Measurements from ENCODE around the gene TTC9. TPM values are rescaled to one million over a fixed set of nuclear protein-coding genes. Genes with fewer than 3 reads are reported as not detected.

The TTC9 gene
- total RNA-seq, 1 experiment from 2014 or later = 4.7 TPM

DNA sequence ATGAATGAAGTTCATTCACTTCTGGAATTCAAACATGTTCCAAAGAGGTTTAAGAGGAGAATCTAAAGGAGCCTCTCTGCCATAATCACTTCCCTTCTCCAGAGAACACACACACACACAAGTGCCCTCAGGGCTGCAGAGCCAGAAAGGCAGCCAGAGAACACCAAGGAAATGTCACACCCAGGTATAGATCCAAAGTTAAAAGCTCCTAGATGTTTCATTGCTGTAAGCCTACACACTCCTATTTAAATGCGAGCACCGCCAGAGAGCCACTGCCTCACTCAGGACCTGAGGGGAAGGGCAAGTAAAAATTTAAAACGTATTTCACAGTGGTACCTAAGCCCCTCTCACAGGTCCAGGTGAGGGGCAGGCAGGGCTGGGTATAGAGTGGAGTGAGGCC is 82.4 kb downstream of the TTC9 start:
- no TSS peak for BruUV-seq (replicated peaks)

DNA sequence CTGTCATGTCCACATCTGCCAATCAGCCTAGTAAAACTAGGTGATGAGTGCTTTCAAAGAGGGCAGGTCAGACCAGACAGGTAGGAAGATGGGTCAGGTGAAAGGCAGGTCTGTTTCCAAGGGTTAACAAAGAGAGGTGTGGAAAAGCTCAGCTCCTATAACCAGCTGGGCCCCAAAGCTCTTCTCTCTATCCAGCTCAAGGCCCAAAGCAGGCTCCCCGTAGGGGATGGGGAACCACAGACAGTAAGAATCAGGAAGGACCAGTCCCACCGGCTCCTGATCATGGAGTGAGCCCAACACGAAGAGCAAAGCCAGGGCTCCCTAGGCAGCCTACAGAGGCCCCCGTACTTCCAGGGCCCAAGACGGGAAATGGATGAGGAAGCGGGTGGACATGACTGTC is 83.2 kb downstream of the TTC9 start:
- H3K9me3 ChIP-seq (ENCODE audit: low read depth, low read length, poor library complexity, severe bottlenecking) = no peaks in the 10 kb centered on the region
- TF ChIP-seq EZH2 (IDR thresholded peaks at IDR 0.05; ENCODE audit: borderline replicate concordance, low read depth, low read length, poor library complexity, severe bottlenecking) = no peak
- TF ChIP-seq, protein P1, sequence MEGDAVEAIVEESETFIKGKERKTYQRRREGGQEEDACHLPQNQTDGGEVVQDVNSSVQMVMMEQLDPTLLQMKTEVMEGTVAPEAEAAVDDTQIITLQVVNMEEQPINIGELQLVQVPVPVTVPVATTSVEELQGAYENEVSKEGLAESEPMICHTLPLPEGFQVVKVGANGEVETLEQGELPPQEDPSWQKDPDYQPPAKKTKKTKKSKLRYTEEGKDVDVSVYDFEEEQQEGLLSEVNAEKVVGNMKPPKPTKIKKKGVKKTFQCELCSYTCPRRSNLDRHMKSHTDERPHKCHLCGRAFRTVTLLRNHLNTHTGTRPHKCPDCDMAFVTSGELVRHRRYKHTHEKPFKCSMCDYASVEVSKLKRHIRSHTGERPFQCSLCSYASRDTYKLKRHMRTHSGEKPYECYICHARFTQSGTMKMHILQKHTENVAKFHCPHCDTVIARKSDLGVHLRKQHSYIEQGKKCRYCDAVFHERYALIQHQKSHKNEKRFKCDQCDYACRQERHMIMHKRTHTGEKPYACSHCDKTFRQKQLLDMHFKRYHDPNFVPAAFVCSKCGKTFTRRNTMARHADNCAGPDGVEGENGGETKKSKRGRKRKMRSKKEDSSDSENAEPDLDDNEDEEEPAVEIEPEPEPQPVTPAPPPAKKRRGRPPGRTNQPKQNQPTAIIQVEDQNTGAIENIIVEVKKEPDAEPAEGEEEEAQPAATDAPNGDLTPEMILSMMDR (conservative IDR thresholded peaks at IDR 0.05; ENCODE audit: low read depth, low read length) = no peak
- intact Hi-C loops (cut with micrococcal nuclease; ENCODE audit: unreplicated experiment) = no loop called here
- H3K4me1 ChIP-seq (ENCODE audit: insufficient read depth, low read length, poor library complexity, severe bottlenecking) = no peaks in the 10 kb centered on the region
- no peak overlapping the region for H3K27ac ChIP-seq (ENCODE audit: low read depth, low read length, poor library complexity, severe bottlenecking)
- H3K36me3 ChIP-seq (ENCODE audit: insufficient read depth, low read length, poor library complexity, severe bottlenecking) = no peaks in the 10 kb centered on the region
- ChIA-PET POLR2A (ENCODE audit: low non-redundant PET) (no interaction called here), CTCF (no interaction called here)
- BruUV-seq (replicated peaks) = no TSS peak
- no peak overlapping the region for H3K4me3 ChIP-seq (ENCODE audit: low read depth, low read length, poor library complexity, severe bottlenecking)
- DNase-seq (ENCODE audit: low spot score) = no peak
- H3K27me3 ChIP-seq (replicated peaks; ENCODE audit: insufficient read depth, low read depth, low read length, poor library complexity) = no peaks in the 10 kb centered on the region

More for the DNA sequence above, 82.4 kb downstream of the TTC9 start:
- Histone ChIP-seq H3K4me1 (ENCODE audit: insufficient read depth, low read length, poor library complexity, severe bottlenecking) (no peaks in the 10 kb centered on the region), H3K27ac (ENCODE audit: low read depth, low read length, poor library complexity, severe bottlenecking) (no peak overlapping the region), H3K27me3 (replicated peaks; ENCODE audit: insufficient read depth, low read depth, low read length, poor library complexity) (no peaks in the 10 kb centered on the region), H3K9me3 (ENCODE audit: low read depth, low read length, poor library complexity, severe bottlenecking) (no peaks in the 10 kb centered on the region), H3K36me3 (ENCODE audit: insufficient read depth, low read length, poor library complexity, severe bottlenecking) (no peaks in the 10 kb centered on the region), H3K4me3 (ENCODE audit: low read depth, low read length, poor library complexity, severe bottlenecking) (no peak overlapping the region)
- ChIA-PET CTCF (no interaction called here), POLR2A (ENCODE audit: low non-redundant PET) (no interaction called here)
- TF ChIP-seq, protein P1 (conservative IDR thresholded peaks at IDR 0.05; ENCODE audit: low read depth, low read length) = no peak
- TF ChIP-seq EZH2 (IDR thresholded peaks at IDR 0.05; ENCODE audit: borderline replicate concordance, low read depth, low read length, poor library complexity, severe bottlenecking) = no peak
- DNase-seq (ENCODE audit: low spot score) = no peak
- intact Hi-C loops (cut with micrococcal nuclease; ENCODE audit: unreplicated experiment) = no loop called here

Other genes starting within 250 kb of the TTC9 start
- 25.0 and 27.7 TPM in 2 replicates for gene SYNJ2BP, start 224.8 kb upstream of the TTC9 start, total RNA-seq (2021)
- gene ADAM21, start 189.7 kb upstream of the TTC9 start, total RNA-seq (2021) = not detected in 2 replicates
- 0.30 and 0.48 TPM in 2 replicates for gene ADAM20, start 106.9 kb upstream of the TTC9 start, total RNA-seq (2021)
- gene MED6, start 41.3 kb upstream of the TTC9 start, total RNA-seq (2021) = 56.8 and 59.8 TPM in 2 replicates
- gene MAP3K9, start 167.6 kb downstream of the TTC9 start, total RNA-seq (2021) = 5.4 and 6.4 TPM in 2 replicates

Measured in A673 (cell line).